Measurements from ENCODE around the gene NXPH3.

DNA sequence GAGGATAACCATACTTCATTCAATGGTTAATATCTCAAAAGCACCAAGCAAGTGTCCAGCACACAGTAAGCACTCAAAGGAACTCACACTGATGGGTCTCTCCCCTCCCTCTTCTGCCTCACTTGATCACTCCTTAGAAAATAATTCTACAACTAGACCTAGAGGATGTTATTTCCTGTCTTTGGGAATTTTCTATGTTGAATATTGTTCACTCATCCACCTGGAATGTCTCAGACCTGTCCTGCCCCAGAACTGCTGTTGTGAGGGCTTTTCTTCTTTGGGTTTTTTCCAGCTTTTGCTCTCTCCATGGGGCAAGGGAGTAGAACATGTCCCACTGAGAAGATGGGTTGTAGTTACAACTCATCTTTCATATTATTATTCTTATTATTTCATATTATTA is 25.3 kb downstream of the NXPH3 start:
- no peak for TF ChIP-seq ZNF112 (tag by site-specific recombination; IDR thresholded peaks at IDR 0.05)
- no peak for TF ChIP-seq CTCF (tag by site-specific recombination; IDR thresholded peaks at IDR 0.05)
- TF ChIP-seq ZBTB8A (tag by site-specific recombination; IDR thresholded peaks at IDR 0.05): no peak
- no peak for TF ChIP-seq SP3 (tag by site-specific recombination; IDR thresholded peaks at IDR 0.05)
- no peak for TF ChIP-seq YY1 (tag by site-specific recombination; IDR thresholded peaks at IDR 0.05)
- TF ChIP-seq SP2 (tag by site-specific recombination; IDR thresholded peaks at IDR 0.05): no peak
- no peak for TF ChIP-seq ZNF202 (tag by site-specific recombination; IDR thresholded peaks at IDR 0.05; ENCODE audit: borderline replicate concordance)
